ENCODE measurements around the gene RNF138. TPM values are rescaled to one million over a fixed set of nuclear protein-coding genes. Genes with fewer than 3 reads are reported as not detected.
"Not testable (repeated sequence)": the region's sequence is repeated elsewhere in the genome, so short reads cannot be mapped to it uniquely, and the experiment has no call there.

The RNF138 gene
- total and polyA plus RNA-seq, 5 donors from 2014 or later: 62.1 to 94.8 (median 90.0) TPM

DNA sequence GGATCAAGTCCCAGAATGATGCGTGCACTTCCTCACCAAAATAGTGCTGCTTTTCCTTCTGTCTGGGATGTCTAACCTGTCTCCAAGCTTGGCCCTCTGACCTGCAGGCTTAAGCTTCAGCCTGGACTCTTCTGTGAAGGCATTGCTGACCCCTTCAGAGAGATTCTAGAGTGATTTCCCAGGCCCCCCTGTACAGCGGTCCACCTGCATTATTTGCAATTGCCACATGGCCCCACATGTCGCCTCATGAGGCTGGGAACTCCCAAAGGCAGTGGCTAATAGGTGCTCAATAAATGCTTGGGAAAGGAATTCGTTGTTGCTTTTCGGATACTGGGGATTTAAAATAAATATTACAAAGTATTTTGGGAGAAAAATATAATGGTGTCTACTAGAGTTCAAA lies 65.9 kb downstream of the RNF138 start:
- Histone ChIP-seq H3K36me3 (ENCODE audit: control insufficient read depth, insufficient read depth, low read length) (no peaks in the 10 kb centered on the region), H3K9me3 (ENCODE audit: control insufficient read depth in 2 of 2, low read length in 2 of 2) (no peaks in the 10 kb centered on the region), H3K4me3 (ENCODE audit: low read depth, low read length) (peak overlapping the region; percentile 86), H3K27me3 (ENCODE audit: control insufficient read depth, insufficient read depth, low read length) (peaks cover 7% of the 10 kb centered on the region), H3K27ac (ENCODE audit: insufficient read depth, low read length, poor library complexity, severe bottlenecking) (no peak overlapping the region), H3K4me1 (ENCODE audit: control insufficient read depth, insufficient read depth, low read length, poor library complexity, severe bottlenecking) (peaks cover 8% of the 10 kb centered on the region)
- Mint-ChIP-seq H3K27ac (no peak overlapping the region), H3K36me3 (no peaks in the 10 kb centered on the region), H3K4me1 (peaks cover 5 to 11% (median 7%) of the 10 kb centered on the region in 4 donors), H3K4me3 (no peak overlapping the region), H3K9me3 (peaks cover 0 to 2% (median 0%) of the 10 kb centered on the region in 7 donors), H3K27me3 (peaks cover 13% of the 10 kb centered on the region)
- DNase-seq: no peak
- ATAC-seq (ENCODE audit: low read depth in 2 of 2): no peak

GRCh38 chr18:32158108-32158624 lies 66.5 kb downstream of the RNF138 start:
- Histone ChIP-seq H3K4me3 (ENCODE audit: low read depth, low read length) (peak overlapping the region; percentile 86), H3K27me3 (ENCODE audit: control insufficient read depth, insufficient read depth, low read length) (peaks cover 7% of the 10 kb centered on the region), H3K27ac (ENCODE audit: insufficient read depth, low read length, poor library complexity, severe bottlenecking) (no peak overlapping the region), H3K9me3 (ENCODE audit: control insufficient read depth in 2 of 2, low read length in 2 of 2) (no peaks in the 10 kb centered on the region), H3K4me1 (ENCODE audit: control insufficient read depth, insufficient read depth, low read length, poor library complexity, severe bottlenecking) (peaks cover 8% of the 10 kb centered on the region), H3K36me3 (ENCODE audit: control insufficient read depth, insufficient read depth, low read length) (no peaks in the 10 kb centered on the region)
- Mint-ChIP-seq H3K4me1 (peaks cover 2 to 7% (median 5%) of the 10 kb centered on the region in 4 donors), H3K4me3 (peak overlapping the region; percentile 2 to 87 (median 36)), H3K9me3 (peaks cover 0 to 2% (median 0%) of the 10 kb centered on the region in 7 donors), H3K36me3 (no peaks in the 10 kb centered on the region), H3K27me3 (peaks cover 12% of the 10 kb centered on the region), H3K27ac (peak overlapping the region in 1 of 3 donors; percentile 18)
- ATAC-seq (ENCODE audit: low read depth in 2 of 2) (peak; percentile 78 to 87), DNase-seq (peak; percentile 48 to 84 (median 71))

- not testable (repeated sequence) for H3K36me3 Mint-ChIP-seq; H3K27ac Mint-ChIP-seq; DNase-seq; H3K36me3 ChIP-seq (ENCODE audit: control insufficient read depth, insufficient read depth, low read length); H3K9me3 Mint-ChIP-seq; H3K27me3 ChIP-seq (ENCODE audit: control insufficient read depth, insufficient read depth, low read length); H3K9me3 ChIP-seq (ENCODE audit: control insufficient read depth in 2 of 2, low read length in 2 of 2); H3K4me1 Mint-ChIP-seq; H3K4me1 ChIP-seq (ENCODE audit: control insufficient read depth, insufficient read depth, low read length, poor library complexity, severe bottlenecking); H3K27ac ChIP-seq (ENCODE audit: insufficient read depth, low read length, poor library complexity, severe bottlenecking); ATAC-seq (ENCODE audit: low read depth in 2 of 2)
- H3K4me3 Mint-ChIP-seq: peak overlapping the region in 2 of 4 donors; percentile 70 to 87
- H3K27me3 Mint-ChIP-seq: peaks cover 12% of the 10 kb centered on the region
- peak overlapping the region; percentile 86 for H3K4me3 ChIP-seq (ENCODE audit: low read depth, low read length)
Observed at GRCh38 chr18:32158631-32159030, 67.0 kb downstream of the RNF138 start.

- Histone ChIP-seq H3K36me3 (ENCODE audit: control insufficient read depth, insufficient read depth, low read length) (no peaks in the 10 kb centered on the region), H3K9me3 (ENCODE audit: control insufficient read depth in 2 of 2, low read length in 2 of 2) (no peaks in the 10 kb centered on the region), H3K27ac (ENCODE audit: insufficient read depth, low read length, poor library complexity, severe bottlenecking) (no peak overlapping the region), H3K4me1 (ENCODE audit: control insufficient read depth, insufficient read depth, low read length, poor library complexity, severe bottlenecking) (peaks cover 8% of the 10 kb centered on the region), H3K4me3 (ENCODE audit: low read depth, low read length) (no peak overlapping the region), H3K27me3 (ENCODE audit: control insufficient read depth, insufficient read depth, low read length) (peaks cover 7% of the 10 kb centered on the region)
- DNase-seq (no peak), ATAC-seq (ENCODE audit: low read depth in 2 of 2) (no peak)
- peaks cover 7% of the 10 kb centered on the region for H3K27me3 Mint-ChIP-seq
- H3K9me3 Mint-ChIP-seq: no peaks in the 10 kb centered on the region
- peaks cover 0 to 7% (median 5%) of the 10 kb centered on the region in 4 donors for H3K4me1 Mint-ChIP-seq
- no peak overlapping the region for H3K27ac Mint-ChIP-seq
- H3K36me3 Mint-ChIP-seq: no peaks in the 10 kb centered on the region
- no peak overlapping the region for H3K4me3 Mint-ChIP-seq
Observed at GRCh38 chr18:32160547-32160946, 68.9 kb downstream of the RNF138 start.

- no peaks in the 10 kb centered on the region for H3K9me3 ChIP-seq (ENCODE audit: control insufficient read depth in 2 of 2, low read length in 2 of 2)
- H3K27me3 ChIP-seq (ENCODE audit: control insufficient read depth, insufficient read depth, low read length): no peaks in the 10 kb centered on the region
- no peak for ATAC-seq (ENCODE audit: low read depth in 2 of 2)
- peaks cover 0 to 4% (median 0%) of the 10 kb centered on the region in 7 donors for H3K9me3 Mint-ChIP-seq
- H3K4me1 Mint-ChIP-seq: no peaks in the 10 kb centered on the region
- H3K4me3 ChIP-seq (ENCODE audit: low read depth, low read length): no peak overlapping the region
- H3K36me3 ChIP-seq (ENCODE audit: control insufficient read depth, insufficient read depth, low read length): no peaks in the 10 kb centered on the region
- no peak overlapping the region for H3K27ac Mint-ChIP-seq
- H3K4me3 Mint-ChIP-seq: no peak overlapping the region
- DNase-seq: no peak
- H3K27ac ChIP-seq (ENCODE audit: insufficient read depth, low read length, poor library complexity, severe bottlenecking): no peak overlapping the region
- H3K27me3 Mint-ChIP-seq: peaks cover 5% of the 10 kb centered on the region
- H3K36me3 Mint-ChIP-seq: no peaks in the 10 kb centered on the region
- no peaks in the 10 kb centered on the region for H3K4me1 ChIP-seq (ENCODE audit: control insufficient read depth, insufficient read depth, low read length, poor library complexity, severe bottlenecking)
Observed at GRCh38 chr18:32167980-32168730, 76.5 kb downstream of the RNF138 start.

GRCh38 chr18:32173654-32174053 lies 82.0 kb downstream of the RNF138 start:
- no peaks in the 10 kb centered on the region for H3K4me1 Mint-ChIP-seq
- Histone ChIP-seq H3K4me1 (ENCODE audit: control insufficient read depth, insufficient read depth, low read length, poor library complexity, severe bottlenecking) (no peaks in the 10 kb centered on the region), H3K36me3 (ENCODE audit: control insufficient read depth, insufficient read depth, low read length) (no peaks in the 10 kb centered on the region), H3K9me3 (ENCODE audit: control insufficient read depth in 2 of 2, low read length in 2 of 2) (no peaks in the 10 kb centered on the region), H3K4me3 (ENCODE audit: low read depth, low read length) (no peak overlapping the region), H3K27ac (ENCODE audit: insufficient read depth, low read length, poor library complexity, severe bottlenecking) (no peak overlapping the region), H3K27me3 (ENCODE audit: control insufficient read depth, insufficient read depth, low read length) (no peaks in the 10 kb centered on the region)
- H3K36me3 Mint-ChIP-seq: no peaks in the 10 kb centered on the region
- ATAC-seq (ENCODE audit: low read depth in 2 of 2): no peak
- peaks cover 0 to 4% (median 1%) of the 10 kb centered on the region in 7 donors for H3K9me3 Mint-ChIP-seq
- no peak for DNase-seq
- H3K4me3 Mint-ChIP-seq: no peak overlapping the region
- H3K27ac Mint-ChIP-seq: no peak overlapping the region
- H3K27me3 Mint-ChIP-seq: peaks cover 5% of the 10 kb centered on the region

- H3K36me3 Mint-ChIP-seq: no peaks in the 10 kb centered on the region
- no peaks in the 10 kb centered on the region for H3K4me1 ChIP-seq (ENCODE audit: control insufficient read depth, insufficient read depth, low read length, poor library complexity, severe bottlenecking)
- H3K9me3 Mint-ChIP-seq: peaks cover 0 to 4% (median 0%) of the 10 kb centered on the region in 7 donors
- H3K27ac Mint-ChIP-seq: no peak overlapping the region
- no peaks in the 10 kb centered on the region for H3K4me1 Mint-ChIP-seq
- H3K27me3 Mint-ChIP-seq: peaks cover 5% of the 10 kb centered on the region
- no peak for DNase-seq
- ATAC-seq (ENCODE audit: low read depth in 2 of 2): no peak
- H3K9me3 ChIP-seq (ENCODE audit: control insufficient read depth in 2 of 2, low read length in 2 of 2): no peaks in the 10 kb centered on the region
- no peak overlapping the region for H3K4me3 ChIP-seq (ENCODE audit: low read depth, low read length)
- no peak overlapping the region for H3K27ac ChIP-seq (ENCODE audit: insufficient read depth, low read length, poor library complexity, severe bottlenecking)
- H3K4me3 Mint-ChIP-seq: no peak overlapping the region
- no peaks in the 10 kb centered on the region for H3K36me3 ChIP-seq (ENCODE audit: control insufficient read depth, insufficient read depth, low read length)
- no peaks in the 10 kb centered on the region for H3K27me3 ChIP-seq (ENCODE audit: control insufficient read depth, insufficient read depth, low read length)
Observed at GRCh38 chr18:32174719-32175118, 83.0 kb downstream of the RNF138 start.

DNA sequence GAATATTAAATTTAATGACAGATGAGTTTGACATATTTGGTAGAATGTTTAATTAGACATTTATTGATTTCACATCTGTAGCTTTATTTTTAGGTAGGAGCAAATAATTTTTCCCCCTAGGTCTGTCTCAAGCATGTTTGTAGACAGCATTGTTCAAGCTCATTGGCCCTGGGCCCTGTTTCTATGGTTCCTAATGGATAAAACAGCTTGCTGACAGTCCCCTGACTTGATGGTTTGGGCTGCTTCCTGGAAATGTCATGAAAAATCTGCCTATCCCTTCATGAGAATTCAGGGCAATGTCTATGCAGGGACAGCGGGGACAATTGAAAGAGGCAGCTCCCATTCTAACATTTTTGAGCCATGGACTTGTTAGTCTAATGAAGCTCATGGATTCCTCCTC lies 83.6 kb downstream of the RNF138 start:
- no peaks in the 10 kb centered on the region for H3K36me3 Mint-ChIP-seq
- no peaks in the 10 kb centered on the region for H3K9me3 ChIP-seq (ENCODE audit: control insufficient read depth in 2 of 2, low read length in 2 of 2)
- H3K4me3 Mint-ChIP-seq: no peak overlapping the region
- H3K27me3 ChIP-seq (ENCODE audit: control insufficient read depth, insufficient read depth, low read length): peaks cover 2% of the 10 kb centered on the region
- no peaks in the 10 kb centered on the region for H3K4me1 ChIP-seq (ENCODE audit: control insufficient read depth, insufficient read depth, low read length, poor library complexity, severe bottlenecking)
- ATAC-seq (ENCODE audit: low read depth in 2 of 2) (no peak), DNase-seq (no peak)
- H3K27ac Mint-ChIP-seq: no peak overlapping the region
- no peak overlapping the region for H3K4me3 ChIP-seq (ENCODE audit: low read depth, low read length)
- peaks cover 0 to 4% (median 0%) of the 10 kb centered on the region in 7 donors for H3K9me3 Mint-ChIP-seq
- no peaks in the 10 kb centered on the region for H3K36me3 ChIP-seq (ENCODE audit: control insufficient read depth, insufficient read depth, low read length)
- no peaks in the 10 kb centered on the region for H3K4me1 Mint-ChIP-seq
- H3K27me3 Mint-ChIP-seq: peaks cover 5% of the 10 kb centered on the region
- no peak overlapping the region for H3K27ac ChIP-seq (ENCODE audit: insufficient read depth, low read length, poor library complexity, severe bottlenecking)

Measured in CD4-positive, CD25-positive, alpha-beta regulatory T cell (primary cell).